Thymus (tissue), 11 donors: ENCODE measurements around the gene ADRA1B. TPM values are rescaled to one million over a fixed set of nuclear protein-coding genes. Genes with fewer than 3 reads are reported as not detected.

Source experiments
- DNase-seq, 9 donors: peaks; one replicate each; pipeline ENCODE4 v3.0.0-alpha.2; 2013; ENCODE audit warnings: low spot score in 9 of 9, low read depth in 6 of 9, missing footprints in 1 of 9
- H3K27ac ChIP-seq, 2 donors: one replicate each; pipeline ENCODE4 v1.5.1; 2013; ENCODE audit warnings: control low read depth in 1 of 2, low read depth in 1 of 2, low read length in 1 of 2, mild to moderate bottlenecking in 1 of 2, moderate library complexity in 1 of 2
- H3K27me3 ChIP-seq, 2 donors: one replicate each; pipeline ENCODE4 v1.5.1; 2013; ENCODE audit warnings: low read length in 1 of 2; ENCODE audit not compliant: control insufficient read depth in 2 of 2, insufficient read depth in 1 of 2
- H3K36me3 ChIP-seq, 2 donors: one replicate each; pipeline ENCODE4 v1.5.1; 2013; ENCODE audit warnings: low read length in 1 of 2, mild to moderate bottlenecking in 1 of 2, moderate library complexity in 1 of 2; ENCODE audit not compliant: control insufficient read depth in 2 of 2, insufficient read depth in 2 of 2
- H3K4me1 ChIP-seq, 2 donors: one replicate each; pipeline ENCODE4 v1.5.1; 2013; ENCODE audit warnings: low read length in 2 of 2; ENCODE audit not compliant: control insufficient read depth in 2 of 2, insufficient read depth in 2 of 2
- H3K4me3 ChIP-seq, 2 donors: one replicate each; pipeline ENCODE4 v1.5.1; 2013; ENCODE audit warnings: low read length in 2 of 2, control low read depth in 1 of 2, mild to moderate bottlenecking in 1 of 2
- H3K9me3 ChIP-seq, 2 donors: one replicate each; pipeline ENCODE4 v1.5.1; 2013; ENCODE audit warnings: low read length in 1 of 2, mild to moderate bottlenecking in 1 of 2; ENCODE audit not compliant: control insufficient read depth in 2 of 2, insufficient read depth in 1 of 2
- WGBS: extraction: QIAGEN DNeasy Blood & Tissue Kit; methylation state at CpG from one replicate; pipeline ENCODE4 v1.1.7; 2013; 5-methylcytosine and 5-hydroxymethylcytosine counted together
- polyA plus RNA-seq: library from polyadenylated mRNA; stranded (reverse); fragments of 200-250 nt; gene quantifications from one replicate; pipeline ENCODE4 v1.2.3, GENCODE V29; 2013
- total RNA-seq: library from RNA; stranded (reverse); fragments of 120-200 nt; gene quantifications from one replicate; pipeline ENCODE4 v1.2.4, GENCODE V29; 2013
- donor health status: healthy.

The ADRA1B gene
- total and polyA plus RNA-seq, 2 donors, result 0.09 to 0.18 TPM

DNA sequence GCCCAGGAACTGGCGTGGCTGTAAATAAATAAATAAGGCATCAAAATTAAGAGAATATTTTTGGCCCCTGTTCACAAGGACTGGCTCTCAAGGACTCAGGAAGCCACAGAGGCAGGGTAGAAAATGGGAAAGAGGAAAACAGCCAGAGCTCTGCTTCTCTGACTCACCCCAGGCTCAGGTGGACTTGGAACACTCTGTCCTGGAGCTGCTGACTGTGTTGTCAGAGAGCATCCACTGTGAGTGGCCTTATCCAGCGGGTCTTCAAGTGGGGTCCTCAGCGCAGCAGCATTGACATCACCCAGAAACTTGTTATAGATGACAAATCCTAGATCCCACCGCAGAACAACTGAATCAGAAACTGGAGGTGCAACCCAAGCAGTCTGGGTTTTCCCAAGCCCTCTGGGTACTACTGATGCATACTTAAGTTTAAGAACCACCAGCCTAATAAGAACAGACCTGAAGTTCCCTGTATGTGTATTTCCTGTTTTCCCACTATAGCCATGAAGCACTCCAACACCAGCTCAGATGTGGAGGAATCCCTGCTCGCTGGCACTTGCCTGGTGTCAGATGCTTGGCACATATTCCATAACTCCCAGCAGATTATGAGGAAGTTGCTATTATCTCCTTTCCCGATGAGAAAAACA is 20.5 kb downstream of the ADRA1B start:
- Histone ChIP-seq H3K9me3 (no peaks in the 10 kb centered on the region), H3K4me1 (no peaks in the 10 kb centered on the region), H3K4me3 (no peak overlapping the region), H3K27me3 (peaks cover 0 to 2% of the 10 kb centered on the region in 2 donors), H3K27ac (no peak overlapping the region), H3K36me3 (no peaks in the 10 kb centered on the region)
- WGBS, result 95% methylated on average over 6 of the region's 6 CpGs
- no peak for DNase-seq

DNA sequence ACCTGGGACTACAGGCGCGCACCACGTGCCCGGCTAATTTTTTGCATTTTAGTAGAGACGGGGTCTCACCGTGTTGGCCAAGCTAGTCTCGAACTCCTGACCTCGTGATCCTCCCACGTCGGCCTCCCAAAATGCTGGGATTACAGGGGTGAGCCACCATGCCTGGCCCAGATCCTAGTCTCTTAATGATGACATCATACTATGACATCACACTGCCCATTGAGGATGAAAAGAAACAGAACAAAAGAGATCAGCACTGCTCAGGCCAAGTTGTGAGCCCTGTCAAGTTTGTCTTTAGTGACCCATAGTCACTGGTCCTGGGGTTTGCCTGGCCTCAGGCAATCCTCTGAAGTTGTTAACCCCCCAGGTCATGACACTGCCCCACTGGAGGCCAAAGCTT is 21.3 kb downstream of the ADRA1B start:
- Histone ChIP-seq H3K27me3 (peaks cover 0 to 2% of the 10 kb centered on the region in 2 donors), H3K4me1 (no peaks in the 10 kb centered on the region), H3K4me3 (no peak overlapping the region), H3K9me3 (no peaks in the 10 kb centered on the region), H3K27ac (no peak overlapping the region), H3K36me3 (no peaks in the 10 kb centered on the region)
- DNase-seq, result no peak
- 97% methylated on average over 10 of the region's 10 CpGs for WGBS

GRCh38 chr5:159943326-159943725 is 27.0 kb downstream of the ADRA1B start:
- Histone ChIP-seq H3K27me3 (no peaks in the 10 kb centered on the region), H3K4me3 (no peak overlapping the region), H3K36me3 (no peaks in the 10 kb centered on the region), H3K4me1 (no peaks in the 10 kb centered on the region), H3K27ac (no peak overlapping the region), H3K9me3 (no peaks in the 10 kb centered on the region)
- no peak for DNase-seq
- WGBS, result 89% methylated on average over 5 of the region's 5 CpGs

GRCh38 chr5:159944056-159944600 is 27.8 kb downstream of the ADRA1B start:
- DNase-seq, result no peak
- no peaks in the 10 kb centered on the region for H3K27me3 ChIP-seq
- no peak overlapping the region for H3K27ac ChIP-seq
- WGBS, result 80% methylated on average over 5 of the region's 5 CpGs
- no peaks in the 10 kb centered on the region for H3K9me3 ChIP-seq
- H3K4me3 ChIP-seq, result no peak overlapping the region
- no peaks in the 10 kb centered on the region for H3K4me1 ChIP-seq
- H3K36me3 ChIP-seq, result no peaks in the 10 kb centered on the region

DNA sequence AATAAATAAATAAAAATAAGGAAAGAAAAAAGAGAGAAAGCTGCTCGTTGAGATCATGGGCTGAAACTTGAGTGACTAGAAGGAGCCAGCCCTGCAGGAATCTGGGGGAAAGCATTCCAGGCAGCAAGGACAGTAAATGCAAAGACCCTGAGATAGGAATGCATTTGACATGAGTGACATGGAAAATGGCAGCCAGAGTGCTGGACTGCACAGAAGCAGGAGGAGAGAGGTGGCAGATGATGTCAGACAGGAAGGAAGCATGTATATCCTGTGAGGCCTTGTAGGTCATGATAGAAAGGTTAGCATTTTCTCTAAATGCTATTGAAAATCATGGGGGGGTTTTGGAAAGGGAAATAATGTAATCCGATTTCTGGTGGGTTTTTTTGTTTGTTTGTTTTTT is 29.1 kb downstream of the ADRA1B start:
- no peaks in the 10 kb centered on the region for H3K36me3 ChIP-seq

GRCh38 chr5:159947708-159948358 is 31.6 kb downstream of the ADRA1B start:
- WGBS, result 89% methylated on average over 9 of the region's 9 CpGs
- no peaks in the 10 kb centered on the region for H3K36me3 ChIP-seq
- no peaks in the 10 kb centered on the region for H3K9me3 ChIP-seq
- no peak overlapping the region for H3K27ac ChIP-seq
- no peaks in the 10 kb centered on the region for H3K4me1 ChIP-seq
- no peak overlapping the region for H3K4me3 ChIP-seq
- peaks cover 0 to 6% of the 10 kb centered on the region in 2 donors for H3K27me3 ChIP-seq
- no peak for DNase-seq

More for the DNA sequence above, 29.1 kb downstream of the ADRA1B start:
- WGBS, result 89% methylated on average over 2 of the region's 2 CpGs
- H3K9me3 ChIP-seq, result no peaks in the 10 kb centered on the region
- H3K27ac ChIP-seq, result no peak overlapping the region
- H3K4me1 ChIP-seq, result no peaks in the 10 kb centered on the region
- H3K4me3 ChIP-seq, result no peak overlapping the region
- H3K27me3 ChIP-seq, result peaks cover 0 to 6% of the 10 kb centered on the region in 2 donors
- DNase-seq, result no peak

GRCh38 chr5:159951387-159951786 is 35.1 kb downstream of the ADRA1B start:
- Histone ChIP-seq H3K9me3 (no peaks in the 10 kb centered on the region), H3K27me3 (peaks cover 0 to 6% of the 10 kb centered on the region in 2 donors), H3K4me1 (no peaks in the 10 kb centered on the region), H3K4me3 (no peak overlapping the region), H3K27ac (no peak overlapping the region), H3K36me3 (no peaks in the 10 kb centered on the region)
- DNase-seq, result no peak
- WGBS, result 44% methylated on average over 10 of the region's 10 CpGs

DNA sequence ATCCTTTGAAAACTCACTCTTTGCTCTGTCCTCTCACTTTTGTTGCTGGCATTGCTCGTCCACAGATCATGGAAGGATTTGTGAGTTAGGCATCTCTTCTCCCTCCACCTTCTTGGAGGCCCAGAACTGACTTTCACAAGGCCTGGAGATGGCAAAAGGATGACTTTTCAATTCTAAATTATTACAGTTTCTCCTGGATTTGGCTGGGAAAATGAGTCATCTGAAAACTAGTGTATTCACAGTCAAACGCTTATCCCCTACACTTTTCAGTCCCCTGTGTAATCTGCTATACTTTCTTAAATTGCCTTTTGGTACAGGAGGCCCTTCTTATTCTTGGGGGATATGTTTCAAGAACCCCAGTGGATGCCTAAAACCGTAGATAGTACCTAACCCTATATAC is 35.6 kb downstream of the ADRA1B start:
- no peak for DNase-seq
- Histone ChIP-seq H3K27me3 (peaks cover 0 to 6% of the 10 kb centered on the region in 2 donors), H3K36me3 (no peaks in the 10 kb centered on the region), H3K27ac (no peak overlapping the region), H3K4me1 (no peaks in the 10 kb centered on the region), H3K9me3 (no peaks in the 10 kb centered on the region), H3K4me3 (no peak overlapping the region)
- WGBS, result 88% methylated on average over 3 of the region's 3 CpGs

GRCh38 chr5:159953609-159954008 is 37.3 kb downstream of the ADRA1B start:
- Histone ChIP-seq H3K27me3 (peaks cover 0 to 6% of the 10 kb centered on the region in 2 donors), H3K27ac (no peak overlapping the region), H3K9me3 (no peaks in the 10 kb centered on the region), H3K36me3 (no peaks in the 10 kb centered on the region), H3K4me3 (no peak overlapping the region), H3K4me1 (no peaks in the 10 kb centered on the region)
- no peak for DNase-seq
- 96% methylated on average over 3 of the region's 3 CpGs for WGBS
